ENCODE measurements around the gene NCOA7. TPM values are rescaled to one million over a fixed set of nuclear protein-coding genes. Genes with fewer than 3 reads are reported as not detected.

The NCOA7 gene
- total and polyA plus RNA-seq, 12 donors = 24.5 to 180 (median 70.8) TPM

DNA sequence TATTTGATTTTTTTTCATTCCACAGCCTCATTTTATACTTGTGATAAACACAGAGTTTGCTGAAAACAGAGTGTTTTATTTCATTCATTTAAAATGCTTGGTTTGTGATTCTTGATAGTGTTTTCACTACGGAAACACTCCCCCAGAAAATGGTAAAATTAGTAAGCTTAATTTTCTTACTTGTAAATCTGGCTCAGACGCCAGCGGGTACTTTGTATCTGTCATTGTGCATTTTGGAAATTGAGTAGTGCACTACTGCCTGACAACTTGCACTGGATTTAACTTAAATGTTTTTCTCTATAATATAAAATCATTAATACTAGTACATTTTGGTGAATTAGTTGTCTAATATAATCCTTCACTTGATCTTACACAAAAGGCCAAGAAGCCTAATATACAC is 128.9 kb downstream of the NCOA7 start:
- Histone ChIP-seq H3K4me1 (replicated peaks in 1 of 2) (peaks cover 12 to 37% of the 10 kb centered on the region in 2 donors), H3K9me3 (replicated peaks in 1 of 3) (no peaks in the 10 kb centered on the region), H3K4me3 (peak overlapping the region in 1 of 4 donors; percentile 44), H3K27ac (peak overlapping the region in 4 of 5 donors; percentile 58 to 85 (median 76)), H3K27me3 (no peaks in the 10 kb centered on the region), H3K36me3 (replicated peaks in 1 of 2) (peaks cover 0 to 66% of the 10 kb centered on the region in 2 donors)
- DNase-seq = no peak
- no peak for TF ChIP-seq POLR2A (IDR thresholded peaks at IDR 0.05)
- TF ChIP-seq, protein P1, sequence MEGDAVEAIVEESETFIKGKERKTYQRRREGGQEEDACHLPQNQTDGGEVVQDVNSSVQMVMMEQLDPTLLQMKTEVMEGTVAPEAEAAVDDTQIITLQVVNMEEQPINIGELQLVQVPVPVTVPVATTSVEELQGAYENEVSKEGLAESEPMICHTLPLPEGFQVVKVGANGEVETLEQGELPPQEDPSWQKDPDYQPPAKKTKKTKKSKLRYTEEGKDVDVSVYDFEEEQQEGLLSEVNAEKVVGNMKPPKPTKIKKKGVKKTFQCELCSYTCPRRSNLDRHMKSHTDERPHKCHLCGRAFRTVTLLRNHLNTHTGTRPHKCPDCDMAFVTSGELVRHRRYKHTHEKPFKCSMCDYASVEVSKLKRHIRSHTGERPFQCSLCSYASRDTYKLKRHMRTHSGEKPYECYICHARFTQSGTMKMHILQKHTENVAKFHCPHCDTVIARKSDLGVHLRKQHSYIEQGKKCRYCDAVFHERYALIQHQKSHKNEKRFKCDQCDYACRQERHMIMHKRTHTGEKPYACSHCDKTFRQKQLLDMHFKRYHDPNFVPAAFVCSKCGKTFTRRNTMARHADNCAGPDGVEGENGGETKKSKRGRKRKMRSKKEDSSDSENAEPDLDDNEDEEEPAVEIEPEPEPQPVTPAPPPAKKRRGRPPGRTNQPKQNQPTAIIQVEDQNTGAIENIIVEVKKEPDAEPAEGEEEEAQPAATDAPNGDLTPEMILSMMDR (IDR thresholded peaks at IDR 0.05) = no peak
- 57 to 78% (median 69%) methylated on average over 3 of the region's 3 CpGs for WGBS, 4 donors
- intact Hi-C loops (cut with DNase I) = no loop called here

DNA sequence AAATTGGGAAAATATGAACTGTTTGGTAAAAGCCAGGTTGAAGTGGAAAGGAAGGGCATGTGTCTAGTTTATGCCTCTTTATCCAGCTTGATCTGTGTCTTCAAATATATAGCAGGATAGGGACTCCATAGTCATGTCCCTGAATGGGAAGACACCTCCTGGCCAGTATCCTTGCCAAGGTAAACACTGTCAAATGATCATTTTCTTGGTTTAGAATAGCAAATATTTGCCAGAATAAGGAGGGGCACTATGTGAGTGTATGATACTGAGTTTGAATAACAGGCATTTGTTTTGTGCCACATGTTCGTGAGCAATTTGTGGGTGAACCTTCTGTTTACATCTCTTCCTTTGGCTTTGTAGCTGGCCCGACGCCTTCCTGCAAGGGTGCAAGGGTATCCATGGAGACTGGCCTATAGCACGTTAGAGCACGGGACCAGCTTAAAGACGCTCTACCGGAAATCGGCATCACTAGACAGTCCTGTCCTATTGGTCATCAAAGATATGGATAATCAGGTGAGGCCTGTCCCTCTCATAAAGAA is 131.6 kb downstream of the NCOA7 start:
- Histone ChIP-seq H3K4me3 (no peak overlapping the region), H3K9me3 (replicated peaks in 1 of 3) (no peaks in the 10 kb centered on the region), H3K27ac (peak overlapping the region in 2 of 5 donors; percentile 41 to 61), H3K36me3 (replicated peaks in 1 of 2) (peaks cover 0 to 60% of the 10 kb centered on the region in 2 donors), H3K27me3 (no peaks in the 10 kb centered on the region), H3K4me1 (replicated peaks in 1 of 2) (peaks cover 12 to 49% of the 10 kb centered on the region in 2 donors)
- intact Hi-C loops (cut with DNase I) = no loop called here
- no peak for TF ChIP-seq POLR2A (IDR thresholded peaks at IDR 0.05)
- TF ChIP-seq, protein P1 (IDR thresholded peaks at IDR 0.05) = no peak
- WGBS, 4 donors = 86 to 98% (median 90%) methylated on average over 8 of the region's 8 CpGs
- no peak for DNase-seq

DNA sequence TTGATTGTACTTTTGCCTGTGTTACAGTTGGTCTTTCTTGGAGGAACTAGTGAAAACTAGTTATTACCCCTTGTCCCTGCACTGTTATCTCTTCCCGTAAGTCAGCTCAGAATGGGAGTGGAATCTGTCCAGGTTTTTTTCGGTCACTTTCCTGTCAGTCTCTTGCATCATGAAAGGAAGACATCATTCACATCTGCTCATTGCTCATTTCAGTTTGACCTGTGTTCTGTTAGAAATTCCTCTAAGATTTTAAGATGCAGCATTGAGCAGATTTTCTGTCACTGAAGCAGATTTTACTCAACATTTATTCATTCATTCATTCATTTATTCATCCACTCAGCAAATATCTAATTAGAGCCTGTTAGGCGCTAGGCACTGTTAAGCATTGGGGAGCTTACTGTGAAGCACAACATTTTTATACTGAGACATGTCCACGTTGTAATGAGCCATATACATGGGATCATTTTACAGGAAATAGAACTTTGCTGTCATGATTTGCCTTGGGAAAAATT is 132.7 kb downstream of the NCOA7 start:
- Histone ChIP-seq H3K4me1 (replicated peaks in 1 of 2) (peaks cover 9 to 48% of the 10 kb centered on the region in 2 donors), H3K27ac (peak overlapping the region in 2 of 5 donors; percentile 61 to 77), H3K4me3 (no peak overlapping the region), H3K27me3 (no peaks in the 10 kb centered on the region), H3K9me3 (replicated peaks in 1 of 3) (no peaks in the 10 kb centered on the region), H3K36me3 (replicated peaks in 1 of 2) (peaks cover 0 to 70% of the 10 kb centered on the region in 2 donors)
- intact Hi-C loops (cut with DNase I) = no loop called here
- TF ChIP-seq, protein P1 (IDR thresholded peaks at IDR 0.05) = no peak
- TF ChIP-seq POLR2A (IDR thresholded peaks at IDR 0.05) = no peak
- WGBS, 4 donors = 40 to 55% (median 45%) methylated on average over 4 of the region's 4 CpGs
- peak in 2 of 7 donors; percentile 31 to 32 for DNase-seq

DNA sequence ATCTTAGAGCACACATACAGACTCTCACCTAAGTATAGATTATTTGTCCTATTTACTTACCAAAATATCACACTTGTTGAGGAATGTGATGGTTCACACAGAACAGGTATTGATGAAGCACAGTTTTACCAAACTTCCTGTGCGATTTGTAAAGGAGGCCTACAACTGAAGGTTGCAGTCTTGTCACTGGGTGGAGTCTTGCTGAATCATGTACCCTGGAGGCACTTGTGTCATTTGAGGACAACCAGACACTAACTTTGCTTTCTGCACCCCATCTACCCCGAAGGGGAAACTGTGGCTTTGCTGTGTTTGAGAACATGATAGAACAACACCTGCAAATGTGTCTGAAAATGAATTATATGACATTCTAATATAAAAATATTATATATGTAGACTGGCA is 133.4 kb downstream of the NCOA7 start:
- Histone ChIP-seq H3K9me3 (replicated peaks in 1 of 3) (no peaks in the 10 kb centered on the region), H3K27ac (peak overlapping the region in 3 of 5 donors; percentile 38 to 61 (median 54)), H3K4me3 (no peak overlapping the region), H3K4me1 (replicated peaks in 1 of 2) (peaks cover 4 to 43% of the 10 kb centered on the region in 2 donors), H3K27me3 (no peaks in the 10 kb centered on the region), H3K36me3 (replicated peaks in 1 of 2) (peaks cover 0 to 77% of the 10 kb centered on the region in 2 donors)
- intact Hi-C loops (cut with DNase I) = no loop called here
- DNase-seq = peak in 1 of 7 donors; percentile 75
- 44 to 54% (median 50%) methylated on average over 2 of the region's 2 CpGs for WGBS, 4 donors
- TF ChIP-seq, protein P1 (IDR thresholded peaks at IDR 0.05) = no peak
- no peak for TF ChIP-seq POLR2A (IDR thresholded peaks at IDR 0.05)

Measured in adrenal gland (tissue), 12 donors.